Measurements from ENCODE around the gene GPS1.

The GPS1 gene

GRCh38 chr17:82063424-82064415 lies 12.0 kb downstream of the GPS1 start:
- peak overlapping the region; percentile 95 for H3K27ac ChIP-seq
- TF ChIP-seq CTCF (conservative IDR thresholded peaks at IDR 0.05) = no peak

DNA sequence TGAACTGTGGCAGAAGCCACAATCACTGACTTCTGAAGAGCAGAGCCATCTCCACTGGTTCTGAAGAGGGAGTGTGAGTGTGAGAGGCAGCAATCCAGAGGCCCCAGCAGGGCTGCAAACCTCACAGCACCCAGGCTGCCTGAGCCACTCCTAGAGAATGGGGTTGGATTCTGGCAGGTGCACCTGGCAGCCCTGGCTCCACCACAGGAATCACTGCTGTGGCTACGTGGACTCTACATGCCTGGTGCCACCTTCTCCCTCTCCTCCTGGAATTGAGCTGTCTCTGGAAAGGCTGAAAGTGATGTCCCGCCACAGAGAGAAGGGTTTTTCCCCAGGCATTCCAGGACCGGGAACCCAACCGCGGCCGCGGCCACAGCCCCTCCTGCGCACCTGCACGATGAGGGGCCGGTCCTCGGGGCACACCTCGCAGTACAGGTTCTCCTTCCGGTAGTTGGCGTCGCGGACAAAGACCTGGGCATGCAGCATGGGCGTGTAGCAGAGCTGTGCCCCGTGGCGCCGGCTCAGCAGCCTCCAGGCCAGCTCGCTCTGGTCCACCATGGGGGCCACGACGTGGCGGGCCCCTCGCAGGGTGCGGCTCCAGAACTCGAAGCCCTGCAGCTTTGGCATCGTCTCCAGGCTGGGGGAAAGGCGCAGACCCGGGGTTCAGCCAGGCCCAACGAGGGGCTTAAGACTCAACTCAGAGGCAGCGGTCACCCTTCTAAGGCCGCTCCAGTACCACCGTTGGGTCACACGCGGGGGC lies 12.9 kb downstream of the GPS1 start:
- TF ChIP-seq CTCF (conservative IDR thresholded peaks at IDR 0.05) = no peak
- H3K27ac ChIP-seq = peak overlapping the region; percentile 95

- H3K27ac ChIP-seq = peak overlapping the region; percentile 95
- TF ChIP-seq CTCF (conservative IDR thresholded peaks at IDR 0.05) = no peak
Observed at GRCh38 chr17:82065193-82065637, 13.5 kb downstream of the GPS1 start.

DNA sequence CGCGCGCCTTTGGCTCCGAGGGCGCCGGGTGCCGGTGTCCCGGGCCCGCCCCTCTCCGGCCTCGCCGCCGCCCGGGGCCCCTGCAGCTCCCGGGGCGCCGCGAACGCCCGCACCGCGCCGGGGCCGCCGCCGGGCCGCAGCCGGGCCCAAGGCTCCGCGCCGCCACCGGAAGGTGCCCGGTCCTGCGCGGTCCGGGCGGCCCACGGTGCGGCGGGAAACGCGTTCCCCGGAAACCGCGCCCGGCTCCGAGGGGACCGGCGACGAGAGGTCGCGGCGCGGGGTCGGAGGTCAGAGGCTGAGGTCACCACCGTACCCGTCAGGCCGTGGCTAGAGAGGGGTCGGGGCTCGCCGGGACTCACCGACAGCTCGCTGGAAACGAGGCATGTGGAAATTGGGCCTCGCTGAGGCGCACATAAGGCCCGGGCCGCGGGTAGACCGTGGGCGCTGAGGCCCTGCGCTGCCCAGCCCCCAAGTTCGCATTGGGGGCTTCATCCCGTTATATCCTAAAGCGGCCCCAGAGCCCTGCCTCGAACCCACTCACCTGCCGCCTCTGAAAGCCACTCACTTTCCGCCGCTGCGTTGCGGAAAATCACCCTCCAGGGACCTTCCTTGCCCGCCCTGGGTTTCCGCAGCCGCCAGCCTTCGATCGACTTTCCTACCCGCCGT lies 14.1 kb downstream of the GPS1 start, which contains the start of gene DUS1L:
Gene DUS1L, minus strand, starts transcription at position 167 of the 666 bp plus-strand sequence. CDS start 745 bp downstream, outside the sequence.
- no peak for TF ChIP-seq CTCF (conservative IDR thresholded peaks at IDR 0.05)
- H3K27ac ChIP-seq = peak within 1 kb of the TSS; percentile 95

DNA sequence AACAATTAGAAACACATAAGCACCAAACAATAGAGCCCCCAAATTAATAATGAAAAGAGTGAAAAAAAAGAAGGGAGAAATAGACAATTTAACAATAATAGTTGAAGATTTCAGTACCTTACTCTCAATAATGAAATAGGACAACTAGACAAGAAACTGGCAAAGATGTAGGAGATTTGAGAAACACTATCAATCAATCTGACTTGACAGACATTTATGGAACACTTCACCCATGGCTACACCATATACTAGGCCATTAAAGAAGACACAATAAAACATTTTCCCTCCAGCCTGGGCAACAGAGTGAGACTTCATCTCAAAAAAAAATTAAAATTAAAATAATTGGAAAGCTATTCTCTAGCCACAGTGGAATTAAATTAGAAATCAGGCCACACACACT lies 18.9 kb downstream of the GPS1 start:
- H3K27ac ChIP-seq = no peak overlapping the region
- TF ChIP-seq CTCF (conservative IDR thresholded peaks at IDR 0.05) = no peak

DNA sequence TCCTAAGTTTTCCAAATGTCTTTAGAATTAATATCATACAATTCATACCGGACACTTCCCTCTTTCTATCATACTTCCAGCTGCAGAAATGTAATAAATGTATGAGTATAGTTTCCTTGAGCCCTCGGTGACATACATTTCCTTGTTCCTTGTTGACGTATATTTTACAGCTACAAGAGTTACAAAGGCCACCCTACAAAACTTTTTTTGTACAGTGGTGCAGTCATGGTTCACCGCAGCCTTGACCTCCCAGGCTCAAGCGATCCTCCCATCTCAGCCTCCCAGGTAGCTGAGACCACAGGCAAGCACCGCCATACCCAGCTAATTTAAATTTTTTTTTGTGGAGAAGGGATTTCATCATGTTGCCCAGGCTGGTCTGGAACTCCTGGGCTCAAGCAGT lies 21.1 kb downstream of the GPS1 start:
- no peak overlapping the region for H3K27ac ChIP-seq
- no peak for TF ChIP-seq CTCF (conservative IDR thresholded peaks at IDR 0.05)
